ENCODE data around the gene CHRDL1.

CHRDL1 gene

GRCh38 chrX:110691446-110691845 is 104.2 kb downstream of the CHRDL1 start:
- no peak for DNase-seq
- H2BK5ac ChIP-seq (ENCODE audit: low read depth, low read length, poor library complexity, severe bottlenecking), result no peak overlapping the region
- no peaks in the 10 kb centered on the region for H3K9me3 ChIP-seq (ENCODE audit: control insufficient read depth, low read length)

GRCh38 chrX:110684653-110685052 is 111.0 kb downstream of the CHRDL1 start:
- H3K9ac ChIP-seq (ENCODE audit: low read length), result no peak overlapping the region
- H3K27me3 ChIP-seq (ENCODE audit: control insufficient read depth in 1 of 2, insufficient read depth in 1 of 2, low read length in 2 of 2), result peaks cover 0 to 30% of the 10 kb centered on the region in 2 experiments
- no peak overlapping the region for H4K8ac ChIP-seq (ENCODE audit: low read length)
- H3K79me1 ChIP-seq (replicated peaks; ENCODE audit: low read length, poor library complexity, severe bottlenecking), result no peaks in the 10 kb centered on the region
- no peak overlapping the region for H3K14ac ChIP-seq (ENCODE audit: low read length in 2 of 2)
- no peak overlapping the region for H4K91ac ChIP-seq (ENCODE audit: low read length)
- no peak overlapping the region for H2BK12ac ChIP-seq (ENCODE audit: low read length in 2 of 2)
- H3K4me2 ChIP-seq (ENCODE audit: low read length, poor library complexity, severe bottlenecking), result no peak overlapping the region
- no peak overlapping the region for H2BK15ac ChIP-seq (ENCODE audit: low read depth, poor library complexity, severe bottlenecking)
- no peak overlapping the region for H3K4me3 ChIP-seq (ENCODE audit: insufficient read depth in 1 of 2, low read depth in 1 of 2, low read length in 2 of 2)
- no peak overlapping the region for H2AFZ ChIP-seq (ENCODE audit: low read depth, low read length)
- H2BK5ac ChIP-seq (ENCODE audit: low read depth, low read length, poor library complexity, severe bottlenecking), result no peak overlapping the region
- H3K9me3 ChIP-seq (ENCODE audit: control insufficient read depth, low read length), result no peaks in the 10 kb centered on the region
- H3K36me3 ChIP-seq (ENCODE audit: control insufficient read depth in 1 of 2, insufficient read depth in 2 of 2, low read depth in 1 of 2, low read length in 2 of 2), result no peaks in the 10 kb centered on the region
- no peak overlapping the region for H3K23ac ChIP-seq (ENCODE audit: low read length in 2 of 2)
- H2AK5ac ChIP-seq (ENCODE audit: low read length, severe bottlenecking), result no peak overlapping the region
- H3K4me1 ChIP-seq (ENCODE audit: control insufficient read depth, insufficient read depth, low read depth, low read length), result no peaks in the 10 kb centered on the region
- H3K27ac ChIP-seq (ENCODE audit: low read length, poor library complexity, severe bottlenecking), result no peak overlapping the region
- no peak for DNase-seq
- H2BK120ac ChIP-seq (ENCODE audit: low read depth, low read length), result no peak overlapping the region
- no peak overlapping the region for H3K4ac ChIP-seq (ENCODE audit: low read depth in 1 of 2, low read length in 2 of 2)
- whole genome bisulfite sequencing, result 92% methylated on average over 1 of the region's 3 CpGs
- no peak overlapping the region for H3K18ac ChIP-seq (ENCODE audit: low read depth in 1 of 2, low read length in 2 of 2)

More at GRCh38 chrX:110691446-110691845, 104.2 kb downstream of the CHRDL1 start:
- Histone ChIP-seq H2BK12ac (ENCODE audit: low read length in 2 of 2) (no peak overlapping the region), H3K27me3 (ENCODE audit: control insufficient read depth in 1 of 2, insufficient read depth in 1 of 2, low read length in 2 of 2) (peaks cover 0 to 9% of the 10 kb centered on the region in 2 experiments), H3K27ac (ENCODE audit: low read length, poor library complexity, severe bottlenecking) (no peak overlapping the region), H2AFZ (ENCODE audit: low read depth, low read length) (no peak overlapping the region), H3K9ac (ENCODE audit: low read length) (no peak overlapping the region), H3K4me2 (ENCODE audit: low read length, poor library complexity, severe bottlenecking) (no peak overlapping the region), H2BK120ac (ENCODE audit: low read depth, low read length) (no peak overlapping the region), H2BK15ac (ENCODE audit: low read depth, poor library complexity, severe bottlenecking) (no peak overlapping the region), H4K8ac (ENCODE audit: low read length) (no peak overlapping the region), H2AK5ac (ENCODE audit: low read length, severe bottlenecking) (no peak overlapping the region), H4K91ac (ENCODE audit: low read length) (no peak overlapping the region), H3K4ac (ENCODE audit: low read depth in 1 of 2, low read length in 2 of 2) (no peak overlapping the region), H3K4me3 (ENCODE audit: insufficient read depth in 1 of 2, low read depth in 1 of 2, low read length in 2 of 2) (no peak overlapping the region), H3K36me3 (ENCODE audit: control insufficient read depth in 1 of 2, insufficient read depth in 2 of 2, low read depth in 1 of 2, low read length in 2 of 2) (no peaks in the 10 kb centered on the region), H3K18ac (ENCODE audit: low read depth in 1 of 2, low read length in 2 of 2) (no peak overlapping the region), H3K4me1 (ENCODE audit: control insufficient read depth, insufficient read depth, low read depth, low read length) (no peaks in the 10 kb centered on the region), H3K79me1 (replicated peaks; ENCODE audit: low read length, poor library complexity, severe bottlenecking) (no peaks in the 10 kb centered on the region), H3K14ac (ENCODE audit: low read length in 2 of 2) (no peak overlapping the region), H3K23ac (ENCODE audit: low read length in 2 of 2) (no peak overlapping the region)
- WGBS, result 80% methylated on average over 1 of the region's 1 CpG

- Histone ChIP-seq H2AFZ (ENCODE audit: low read depth, low read length) (no peak overlapping the region), H3K4ac (ENCODE audit: low read depth in 1 of 2, low read length in 2 of 2) (no peak overlapping the region), H2AK5ac (ENCODE audit: low read length, severe bottlenecking) (no peak overlapping the region), H3K4me2 (ENCODE audit: low read length, poor library complexity, severe bottlenecking) (no peak overlapping the region), H3K14ac (ENCODE audit: low read length in 2 of 2) (no peak overlapping the region), H3K36me3 (ENCODE audit: control insufficient read depth in 1 of 2, insufficient read depth in 2 of 2, low read depth in 1 of 2, low read length in 2 of 2) (no peaks in the 10 kb centered on the region), H3K27ac (ENCODE audit: low read length, poor library complexity, severe bottlenecking) (no peak overlapping the region), H4K91ac (ENCODE audit: low read length) (no peak overlapping the region), H4K8ac (ENCODE audit: low read length) (no peak overlapping the region), H3K9me3 (ENCODE audit: control insufficient read depth, low read length) (no peaks in the 10 kb centered on the region), H2BK12ac (ENCODE audit: low read length in 2 of 2) (no peak overlapping the region), H3K18ac (ENCODE audit: low read depth in 1 of 2, low read length in 2 of 2) (no peak overlapping the region), H3K79me1 (replicated peaks; ENCODE audit: low read length, poor library complexity, severe bottlenecking) (no peaks in the 10 kb centered on the region), H3K4me1 (ENCODE audit: control insufficient read depth, insufficient read depth, low read depth, low read length) (no peaks in the 10 kb centered on the region), H3K9ac (ENCODE audit: low read length) (no peak overlapping the region), H3K4me3 (ENCODE audit: insufficient read depth in 1 of 2, low read depth in 1 of 2, low read length in 2 of 2) (no peak overlapping the region), H2BK120ac (ENCODE audit: low read depth, low read length) (no peak overlapping the region), H2BK15ac (ENCODE audit: low read depth, poor library complexity, severe bottlenecking) (no peak overlapping the region), H3K27me3 (ENCODE audit: control insufficient read depth in 1 of 2, insufficient read depth in 1 of 2, low read length in 2 of 2) (peaks cover 0 to 37% of the 10 kb centered on the region in 2 experiments), H3K23ac (ENCODE audit: low read length in 2 of 2) (no peak overlapping the region), H2BK5ac (ENCODE audit: low read depth, low read length, poor library complexity, severe bottlenecking) (no peak overlapping the region)
- no peak for DNase-seq
- WGBS, result 8% methylated on average over 1 of the region's 2 CpGs
These were observed 111.7 kb downstream of the CHRDL1 start for GRCh38 chrX:110683925-110684324.

- H2AK5ac ChIP-seq (ENCODE audit: low read length, severe bottlenecking), result no peak overlapping the region
- no peak overlapping the region for H2BK15ac ChIP-seq (ENCODE audit: low read depth, poor library complexity, severe bottlenecking)
- no peak overlapping the region for H3K27ac ChIP-seq (ENCODE audit: low read length, poor library complexity, severe bottlenecking)
- no peak overlapping the region for H3K4me2 ChIP-seq (ENCODE audit: low read length, poor library complexity, severe bottlenecking)
- H3K36me3 ChIP-seq (ENCODE audit: control insufficient read depth in 1 of 2, insufficient read depth in 2 of 2, low read depth in 1 of 2, low read length in 2 of 2), result no peaks in the 10 kb centered on the region
- no peak overlapping the region for H2BK5ac ChIP-seq (ENCODE audit: low read depth, low read length, poor library complexity, severe bottlenecking)
- no CpG with 5 or more reads among the region's 1 CpG for WGBS
- no peak for DNase-seq
- no peak overlapping the region for H3K18ac ChIP-seq (ENCODE audit: low read depth in 1 of 2, low read length in 2 of 2)
- no peak overlapping the region for H2AFZ ChIP-seq (ENCODE audit: low read depth, low read length)
- no peak overlapping the region for H3K4me3 ChIP-seq (ENCODE audit: insufficient read depth in 1 of 2, low read depth in 1 of 2, low read length in 2 of 2)
- no peaks in the 10 kb centered on the region for H3K79me1 ChIP-seq (replicated peaks; ENCODE audit: low read length, poor library complexity, severe bottlenecking)
- no peak overlapping the region for H3K4ac ChIP-seq (ENCODE audit: low read depth in 1 of 2, low read length in 2 of 2)
- H3K27me3 ChIP-seq (ENCODE audit: control insufficient read depth in 1 of 2, insufficient read depth in 1 of 2, low read length in 2 of 2), result peaks cover 0 to 65% of the 10 kb centered on the region in 2 experiments
- no peak overlapping the region for H2BK12ac ChIP-seq (ENCODE audit: low read length in 2 of 2)
- no peak overlapping the region for H4K91ac ChIP-seq (ENCODE audit: low read length)
- H2BK120ac ChIP-seq (ENCODE audit: low read depth, low read length), result no peak overlapping the region
- H3K4me1 ChIP-seq (ENCODE audit: control insufficient read depth, insufficient read depth, low read depth, low read length), result no peaks in the 10 kb centered on the region
- no peak overlapping the region for H3K14ac ChIP-seq (ENCODE audit: low read length in 2 of 2)
- H3K23ac ChIP-seq (ENCODE audit: low read length in 2 of 2), result no peak overlapping the region
- H3K9me3 ChIP-seq (ENCODE audit: control insufficient read depth, low read length), result no peaks in the 10 kb centered on the region
- no peak overlapping the region for H3K9ac ChIP-seq (ENCODE audit: low read length)
- no peak overlapping the region for H4K8ac ChIP-seq (ENCODE audit: low read length)
These were observed 117.0 kb downstream of the CHRDL1 start for GRCh38 chrX:110678591-110678990.
